ENCODE measurements around the gene LRP1. TPM values are rescaled to one million over a fixed set of nuclear protein-coding genes. Genes with fewer than 3 reads are reported as not detected.

The LRP1 gene
- total RNA-seq, 1 donor from 2014 or later: 591 TPM

- peaks cover 51% of the 10 kb centered on the region for H3K36me3 Mint-ChIP-seq (ENCODE audit: unreplicated experiment)
- no peaks in the 10 kb centered on the region for H3K9me3 Mint-ChIP-seq (ENCODE audit: unreplicated experiment)
- TF ChIP-seq CTCF (IDR thresholded peaks at IDR 0.05): no peak
- no peak for DNase-seq (ENCODE audit: extremely low spot score, unreplicated experiment)
- H3K27ac Mint-ChIP-seq (ENCODE audit: unreplicated experiment): no peak overlapping the region
- H3K4me3 Mint-ChIP-seq (ENCODE audit: unreplicated experiment): no peak overlapping the region
- no peaks in the 10 kb centered on the region for H3K4me1 Mint-ChIP-seq (ENCODE audit: unreplicated experiment)
- no peaks in the 10 kb centered on the region for H3K27me3 Mint-ChIP-seq (ENCODE audit: unreplicated experiment)
Observed at GRCh38 chr12:57196956-57197355, 68.7 kb downstream of the LRP1 start.

GRCh38 chr12:57198329-57198728, 70.0 kb downstream of the LRP1 start:
- Mint-ChIP-seq H3K27ac (ENCODE audit: unreplicated experiment) (no peak overlapping the region), H3K9me3 (ENCODE audit: unreplicated experiment) (no peaks in the 10 kb centered on the region), H3K4me3 (ENCODE audit: unreplicated experiment) (no peak overlapping the region), H3K27me3 (ENCODE audit: unreplicated experiment) (no peaks in the 10 kb centered on the region), H3K4me1 (ENCODE audit: unreplicated experiment) (no peaks in the 10 kb centered on the region), H3K36me3 (ENCODE audit: unreplicated experiment) (peaks cover 52% of the 10 kb centered on the region)
- DNase-seq (ENCODE audit: extremely low spot score, unreplicated experiment): no peak
- no peak for TF ChIP-seq CTCF (IDR thresholded peaks at IDR 0.05)

GRCh38 chr12:57199191-57199590, 70.9 kb downstream of the LRP1 start:
- Mint-ChIP-seq H3K27ac (ENCODE audit: unreplicated experiment) (no peak overlapping the region), H3K36me3 (ENCODE audit: unreplicated experiment) (peaks cover 58% of the 10 kb centered on the region), H3K4me3 (ENCODE audit: unreplicated experiment) (no peak overlapping the region), H3K27me3 (ENCODE audit: unreplicated experiment) (no peaks in the 10 kb centered on the region), H3K9me3 (ENCODE audit: unreplicated experiment) (no peaks in the 10 kb centered on the region), H3K4me1 (ENCODE audit: unreplicated experiment) (no peaks in the 10 kb centered on the region)
- no peak for DNase-seq (ENCODE audit: extremely low spot score, unreplicated experiment)
- no peak for TF ChIP-seq CTCF (IDR thresholded peaks at IDR 0.05)

- H3K27me3 Mint-ChIP-seq (ENCODE audit: unreplicated experiment): no peaks in the 10 kb centered on the region
- no peaks in the 10 kb centered on the region for H3K4me1 Mint-ChIP-seq (ENCODE audit: unreplicated experiment)
- no peak overlapping the region for H3K4me3 Mint-ChIP-seq (ENCODE audit: unreplicated experiment)
- TF ChIP-seq CTCF (IDR thresholded peaks at IDR 0.05): no peak
- H3K9me3 Mint-ChIP-seq (ENCODE audit: unreplicated experiment): no peaks in the 10 kb centered on the region
- no peak for DNase-seq (ENCODE audit: extremely low spot score, unreplicated experiment)
- H3K27ac Mint-ChIP-seq (ENCODE audit: unreplicated experiment): no peak overlapping the region
- H3K36me3 Mint-ChIP-seq (ENCODE audit: unreplicated experiment): peaks cover 63% of the 10 kb centered on the region
Observed at GRCh38 chr12:57200497-57200896, 72.2 kb downstream of the LRP1 start.

GRCh38 chr12:57201219-57201618, 72.9 kb downstream of the LRP1 start:
- TF ChIP-seq CTCF (IDR thresholded peaks at IDR 0.05): no peak
- Mint-ChIP-seq H3K36me3 (ENCODE audit: unreplicated experiment) (peaks cover 64% of the 10 kb centered on the region), H3K4me3 (ENCODE audit: unreplicated experiment) (no peak overlapping the region), H3K27ac (ENCODE audit: unreplicated experiment) (no peak overlapping the region), H3K9me3 (ENCODE audit: unreplicated experiment) (no peaks in the 10 kb centered on the region), H3K27me3 (ENCODE audit: unreplicated experiment) (no peaks in the 10 kb centered on the region), H3K4me1 (ENCODE audit: unreplicated experiment) (no peaks in the 10 kb centered on the region)
- DNase-seq (ENCODE audit: extremely low spot score, unreplicated experiment): no peak

Data from osteocyte (in vitro differentiated cells).